Activated T-cell treated with anti-CD3 and anti-CD28 coated beads for 48 hours (primary cell): ENCODE results near the gene SSBP1.
"Not testable (repeated sequence)": the region's sequence is repeated elsewhere in the genome, so short reads cannot be mapped to it uniquely, and the experiment has no call there.

Experiments used
- DNase-seq: peaks from one replicate; pipeline ENCODE4 v3.0.0-alpha.2; 2020; ENCODE audit warnings: low read depth

SSBP1 gene

DNA sequence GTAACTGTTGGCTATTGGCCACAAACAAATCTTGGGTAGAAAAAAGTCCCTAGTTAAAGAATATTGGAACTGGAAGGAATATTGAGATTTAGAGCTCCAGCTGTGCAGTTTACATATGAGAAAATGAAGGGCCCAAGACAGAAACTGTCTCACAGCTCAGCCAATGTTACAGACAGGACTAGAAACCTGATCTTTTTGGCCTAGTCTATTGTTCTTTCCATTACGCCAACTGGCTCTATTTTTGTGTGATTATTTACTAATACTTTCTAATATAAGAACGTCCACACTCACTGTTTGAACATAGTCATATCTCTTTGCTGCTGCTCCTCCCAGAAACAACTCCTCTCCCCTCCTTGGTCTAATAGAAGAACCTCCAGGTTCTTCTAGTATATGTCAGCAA lies 28.8 kb upstream of the SSBP1 start:
- DNase-seq = no peak

DNA sequence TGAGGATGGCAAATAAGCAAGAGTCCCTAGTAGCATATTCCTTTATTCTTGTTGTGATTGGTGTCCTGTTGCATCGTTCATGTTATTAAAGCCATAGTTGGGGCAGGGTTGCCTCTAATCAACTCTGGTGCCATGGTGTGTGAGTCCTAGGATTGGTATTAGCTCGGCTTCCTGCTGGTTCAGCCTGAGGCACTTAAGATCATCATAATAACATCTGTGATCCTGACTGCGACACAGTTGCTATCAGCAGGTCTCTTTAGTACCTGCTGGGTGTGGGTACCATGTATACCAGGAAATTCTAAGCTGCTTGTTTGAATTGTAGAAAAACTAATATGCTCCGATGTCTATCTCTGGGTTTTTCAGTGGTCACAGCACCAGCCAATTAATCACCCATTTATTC lies 28.4 kb upstream of the SSBP1 start:
- no peak for DNase-seq

DNA sequence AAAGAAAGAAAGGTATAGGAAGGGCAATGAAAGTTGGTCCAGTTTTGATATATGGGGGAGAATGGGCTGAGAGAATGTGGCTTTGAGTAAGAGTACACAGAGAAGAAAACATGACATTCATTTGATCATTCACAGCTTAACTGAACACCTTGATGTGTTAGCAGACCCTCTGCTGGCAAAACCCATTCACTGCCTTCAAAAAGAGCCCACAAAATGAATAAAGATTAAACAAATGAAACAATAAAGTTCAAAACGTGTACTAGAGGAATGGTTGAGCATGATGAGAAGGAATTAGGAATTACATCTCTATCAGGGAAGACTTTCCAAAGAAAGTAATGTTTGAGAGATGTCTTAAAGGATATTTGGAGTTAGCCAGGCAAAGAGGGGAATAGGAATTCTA lies 27.9 kb upstream of the SSBP1 start:
- no peak for DNase-seq

DNA sequence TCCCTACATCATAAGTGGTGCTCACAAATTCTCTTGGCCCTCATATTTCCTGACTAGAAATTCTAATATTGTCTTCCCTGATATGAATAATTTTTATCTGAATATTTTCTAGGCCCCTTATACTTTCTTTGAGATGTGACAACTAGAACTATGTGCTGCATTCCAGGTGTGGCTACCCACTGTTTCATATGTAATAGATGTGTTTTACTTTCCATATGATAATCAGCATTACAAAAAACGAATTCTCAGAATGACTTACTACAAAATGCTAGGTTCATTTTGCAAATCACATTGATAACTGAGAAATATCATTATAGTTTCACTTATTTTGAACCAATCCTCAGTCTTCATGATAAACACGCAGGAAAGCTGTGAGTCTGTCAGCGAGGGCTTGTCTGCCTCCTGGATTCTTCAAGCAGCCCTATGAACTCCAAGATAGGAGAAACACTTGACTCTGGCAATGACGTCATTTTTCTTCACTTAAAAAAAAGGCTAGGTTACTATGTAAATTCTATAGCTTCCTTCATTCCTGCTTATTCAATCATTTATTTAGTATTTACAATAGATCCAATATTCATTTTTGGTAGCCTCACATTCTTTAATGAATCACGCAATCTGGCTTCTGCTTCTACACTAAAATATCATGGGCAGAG lies 25.4 kb upstream of the SSBP1 start:
- DNase-seq = no peak

DNA sequence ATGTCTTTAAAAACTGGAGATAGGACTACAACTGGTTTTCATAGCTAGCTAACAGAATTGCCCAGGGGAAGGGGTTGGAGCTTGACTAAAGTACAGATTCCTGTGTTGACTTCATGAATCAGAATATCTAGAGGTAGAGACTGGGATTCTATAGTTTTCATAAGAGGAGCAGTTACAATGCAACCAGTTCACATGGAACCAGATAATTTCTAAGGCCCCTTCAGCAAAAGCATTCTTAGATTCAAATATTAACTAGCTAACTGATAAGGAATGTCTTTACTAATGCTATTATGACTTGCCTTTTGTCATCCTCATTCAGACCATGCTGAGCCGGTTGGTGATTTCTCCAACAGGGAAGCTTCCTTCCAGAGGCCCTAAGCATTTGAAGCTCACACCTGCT lies 24.3 kb upstream of the SSBP1 start:
- DNase-seq = no peak

DNA sequence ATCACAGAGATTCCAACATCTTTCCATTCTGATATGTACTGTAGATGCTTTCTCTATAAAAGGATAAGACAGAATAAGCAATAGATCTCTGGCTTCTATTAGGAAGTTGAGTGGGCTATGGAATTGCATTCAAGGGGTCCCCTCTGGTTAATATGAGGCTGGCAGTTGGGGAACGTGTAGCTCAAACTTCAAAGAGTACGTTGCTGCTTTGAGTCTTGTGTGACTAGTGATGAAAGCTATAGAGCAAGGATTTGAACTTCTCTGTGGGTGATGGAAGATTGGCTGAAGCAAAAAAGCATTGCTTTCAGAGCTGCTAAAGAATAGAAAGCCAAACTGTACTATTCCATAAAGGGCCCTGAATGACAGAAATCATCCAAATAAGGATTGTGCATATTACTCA lies 23.6 kb upstream of the SSBP1 start:
- DNase-seq = no peak

DNA sequence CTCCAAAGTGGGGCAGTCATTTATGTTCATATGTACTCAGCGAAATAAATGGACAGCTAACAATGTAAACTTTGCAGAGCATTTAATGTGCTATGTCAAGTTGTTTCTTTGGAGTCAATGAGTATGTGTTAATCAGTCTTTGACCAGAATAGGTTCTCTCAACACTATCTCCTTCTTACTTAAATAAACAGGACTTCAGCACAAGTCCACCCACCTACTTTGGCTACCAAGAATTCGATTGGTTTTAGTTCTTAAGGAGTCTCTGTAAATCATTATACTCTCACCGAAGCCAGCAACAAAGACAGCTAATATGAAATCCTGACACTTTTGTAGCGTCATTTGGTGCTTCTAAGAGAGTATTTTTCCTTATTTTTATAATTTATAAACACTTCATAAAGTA lies 23.1 kb upstream of the SSBP1 start:
- DNase-seq = no peak

DNA sequence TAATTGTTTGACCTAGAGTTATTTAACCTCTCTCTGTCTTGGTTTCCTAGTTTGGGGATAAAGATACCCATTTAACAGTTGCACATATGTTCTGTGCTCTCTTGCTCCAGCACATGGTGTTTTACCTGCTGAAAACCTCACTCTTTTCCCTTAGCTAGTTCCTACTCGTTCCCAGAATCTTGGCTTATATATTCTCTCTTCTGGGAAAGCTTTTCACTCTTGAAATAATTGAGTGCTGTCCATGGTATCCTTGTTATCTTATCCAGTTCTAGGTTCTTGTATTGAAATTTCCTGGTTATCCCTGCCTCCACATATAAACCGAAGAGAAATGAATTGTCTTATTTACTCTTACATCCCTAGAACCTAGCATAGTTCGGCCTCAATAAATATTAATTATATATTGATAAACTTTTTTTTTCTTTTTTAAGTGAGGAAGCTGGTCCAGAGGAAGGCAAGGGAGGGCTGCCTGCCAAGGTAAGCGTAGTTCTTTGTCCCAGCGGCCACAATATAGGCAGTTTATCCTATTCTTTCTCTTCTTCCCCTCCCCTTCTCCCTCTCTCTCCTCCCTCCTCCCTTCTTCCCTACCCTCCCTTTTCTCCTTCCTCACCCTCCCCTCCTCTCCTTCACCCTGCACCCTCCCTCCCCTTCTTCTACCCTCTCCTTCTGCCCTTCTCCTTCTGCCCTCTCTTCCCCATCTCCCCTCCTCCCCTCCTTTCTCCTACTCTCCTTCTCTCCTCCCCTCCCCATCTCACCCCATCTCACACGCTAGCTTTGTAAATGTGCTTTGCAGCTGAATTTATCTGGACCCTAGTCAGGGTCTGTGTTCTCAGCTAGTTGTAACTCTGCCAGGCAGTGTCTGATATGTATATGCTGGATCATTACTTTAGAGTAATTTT lies 22.1 kb upstream of the SSBP1 start:
- DNase-seq = no peak

DNA sequence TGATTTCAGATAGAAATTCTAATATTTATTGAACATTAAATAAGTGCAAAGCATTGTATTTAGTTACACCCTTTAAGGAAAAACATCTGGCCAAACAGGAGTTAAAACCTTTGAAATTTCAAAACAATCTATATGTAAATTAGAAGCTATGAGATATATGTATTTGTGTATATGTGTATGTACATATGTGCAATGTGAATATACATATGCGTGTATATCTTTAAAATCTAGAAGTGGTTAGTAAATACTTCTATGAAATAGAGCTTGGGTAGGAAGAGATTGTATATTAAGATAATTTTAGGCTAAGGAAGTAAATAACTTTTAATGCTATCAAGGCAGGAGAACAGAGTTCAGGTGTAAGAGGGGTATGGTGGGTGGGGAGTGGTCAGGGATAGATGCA lies 20.7 kb upstream of the SSBP1 start:
- no peak for DNase-seq

DNA sequence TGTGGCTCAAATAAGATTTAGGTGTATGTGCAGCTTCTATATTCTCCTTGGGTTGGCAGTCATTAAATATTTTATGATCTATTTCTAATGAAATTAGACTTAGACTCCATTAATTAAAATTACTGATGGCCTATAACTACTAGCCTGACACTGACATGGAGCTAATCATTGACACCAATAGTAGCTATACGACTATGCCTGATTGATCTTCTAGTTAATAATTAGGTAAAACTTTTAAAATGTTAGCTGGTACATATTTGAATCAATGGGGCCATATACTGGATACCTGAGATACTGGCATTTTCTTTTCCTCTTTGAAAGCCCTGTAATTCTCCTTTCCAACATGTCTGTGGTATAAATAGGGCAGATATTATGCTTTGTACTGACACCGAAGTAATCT lies 15.6 kb upstream of the SSBP1 start:
- DNase-seq = no peak

DNA sequence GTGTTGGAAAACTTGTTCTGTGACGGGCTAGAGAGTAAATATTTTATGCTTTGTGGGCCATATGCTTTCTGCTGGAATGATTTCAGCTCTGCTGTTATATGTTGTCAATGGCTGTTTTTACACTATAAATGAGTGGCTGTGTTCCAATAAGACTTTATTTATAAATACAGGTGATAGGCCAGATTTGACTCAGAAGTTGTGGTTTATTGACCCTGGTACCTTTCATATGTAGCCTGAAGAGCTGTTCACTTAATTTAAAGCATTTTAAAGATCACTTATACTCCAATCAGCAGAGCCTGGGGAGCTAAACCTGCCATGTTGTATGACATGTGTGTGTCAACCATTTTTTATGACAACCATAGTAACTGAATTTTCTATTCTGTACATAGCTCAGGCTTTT lies 9.1 kb upstream of the SSBP1 start:
- DNase-seq = no peak

DNA sequence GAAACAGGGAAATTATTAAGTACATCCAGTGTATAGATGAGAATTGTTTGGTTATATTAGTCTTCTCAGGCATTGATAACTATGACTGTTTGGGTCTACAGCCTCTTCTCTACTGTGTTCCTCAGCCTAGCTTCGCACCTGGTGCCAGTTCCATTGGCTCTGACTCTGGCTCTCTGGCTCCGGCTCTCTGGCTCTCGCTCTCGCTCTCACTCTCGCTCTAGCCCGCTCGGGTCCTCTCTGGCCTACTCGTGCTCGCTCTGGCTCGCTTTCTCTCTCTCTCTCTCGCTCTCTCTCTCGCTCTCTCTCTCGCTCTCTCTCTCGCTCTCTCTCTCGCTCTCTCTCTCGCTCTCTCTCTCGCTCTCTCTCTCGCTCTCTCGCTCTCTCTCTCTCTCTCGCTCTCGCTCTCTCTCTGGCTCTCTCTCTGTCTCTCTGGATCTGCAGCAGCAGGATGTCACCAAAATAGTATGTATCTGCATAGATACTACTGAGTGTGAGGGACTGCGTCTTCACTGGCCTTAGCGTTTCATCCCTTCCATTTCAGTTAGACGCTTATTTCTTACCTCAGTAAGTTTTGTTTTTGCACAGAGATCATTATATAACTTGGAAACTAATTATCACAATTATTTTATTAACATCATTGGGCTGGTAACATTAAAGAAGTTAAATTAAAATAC lies 6.5 kb upstream of the SSBP1 start:
- DNase-seq = no peak

DNA sequence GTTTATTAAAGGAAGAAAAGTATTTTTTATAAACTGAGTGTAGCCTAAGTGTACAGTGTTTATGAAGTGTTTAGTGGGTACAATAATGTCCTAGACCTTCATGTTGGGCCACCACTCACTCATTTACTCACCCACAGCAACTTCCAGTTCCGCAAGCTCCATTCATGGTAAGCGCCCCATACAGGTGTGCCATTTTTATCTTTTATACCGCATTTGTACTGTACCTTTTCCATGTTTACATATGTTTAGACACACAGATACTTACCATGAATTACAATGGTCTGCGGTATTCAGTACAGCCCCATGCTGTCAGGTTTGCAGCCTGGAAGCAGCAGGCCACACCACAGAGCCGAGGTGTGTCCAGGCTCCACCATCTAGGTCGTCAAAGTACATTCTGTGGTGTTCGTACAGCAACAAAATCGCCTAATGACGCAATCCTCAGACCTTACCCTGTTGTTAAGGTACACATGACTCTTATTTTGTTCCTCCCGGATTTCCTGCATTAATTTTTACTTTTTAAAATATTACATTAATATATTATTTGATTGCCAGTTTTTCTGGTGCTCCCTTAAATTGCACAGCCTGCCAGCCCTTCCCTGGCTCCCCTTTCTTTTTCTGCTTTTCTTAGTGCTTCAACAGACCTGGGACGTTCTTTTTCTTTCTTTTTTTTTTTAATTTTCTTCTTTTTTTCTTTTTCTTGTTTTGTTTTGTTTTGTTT lies 881 bp upstream of the SSBP1 start:
- DNase-seq = no peak

DNA sequence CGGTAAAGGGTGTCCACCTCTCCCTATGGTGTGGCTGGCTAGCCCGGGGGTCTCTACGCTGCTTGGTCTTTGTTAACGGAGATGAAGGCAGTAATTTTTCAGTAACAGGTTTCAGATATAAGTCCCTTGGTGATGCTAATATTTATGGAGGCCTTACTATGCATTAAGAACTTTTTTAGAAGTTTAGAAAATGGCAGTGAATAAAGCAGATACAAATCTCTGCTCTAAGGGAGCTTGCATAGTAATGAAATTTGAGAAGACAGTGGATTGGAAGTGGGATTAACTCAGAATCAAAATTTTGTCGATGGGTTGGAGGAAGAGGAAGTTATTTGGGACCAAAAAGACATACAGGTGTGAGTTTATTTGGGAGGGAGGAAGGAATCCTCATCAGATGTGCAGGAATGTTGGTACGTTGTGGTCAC lies 445 bp downstream of the SSBP1 start:
- no peak for DNase-seq

DNA sequence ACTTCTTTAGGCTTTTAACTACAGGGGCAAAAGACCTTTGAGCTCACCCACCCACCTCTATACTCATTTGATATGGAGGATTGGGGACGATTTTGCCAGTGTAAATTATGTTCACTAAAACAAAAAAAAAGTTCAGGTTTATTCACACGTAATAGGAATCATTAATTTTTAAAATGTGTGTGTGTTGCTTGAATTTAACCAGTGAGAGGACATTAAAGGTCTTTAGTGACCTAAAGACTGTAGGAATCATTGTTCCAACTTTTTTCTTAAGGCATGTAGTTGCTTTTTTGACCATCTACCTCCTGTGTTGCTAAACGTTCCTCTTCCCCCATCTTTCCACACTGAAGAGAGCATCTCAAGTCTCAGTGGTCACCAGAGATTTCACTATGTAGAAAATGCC lies 1.1 kb downstream of the SSBP1 start:
- no peak for DNase-seq

DNA sequence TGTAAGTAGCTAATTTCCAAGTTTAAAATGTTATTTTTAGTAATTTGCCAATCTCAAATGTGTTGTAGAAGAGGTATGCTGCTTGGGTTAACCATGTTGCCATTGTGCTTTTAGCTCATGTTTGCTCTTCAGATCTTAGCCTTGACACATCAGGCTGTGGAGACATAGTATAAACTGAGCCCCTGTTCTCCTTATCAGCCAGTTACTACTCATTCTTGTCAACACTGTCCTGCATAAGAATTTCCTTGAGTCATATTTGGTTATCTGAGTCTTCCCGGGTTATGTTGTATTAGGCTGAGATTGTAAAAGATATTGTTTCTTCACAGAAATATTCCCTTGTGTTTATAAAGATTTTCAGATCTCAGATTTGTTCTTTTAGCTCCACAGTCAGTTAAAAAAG lies 4.1 kb downstream of the SSBP1 start:
- no peak for DNase-seq

DNA sequence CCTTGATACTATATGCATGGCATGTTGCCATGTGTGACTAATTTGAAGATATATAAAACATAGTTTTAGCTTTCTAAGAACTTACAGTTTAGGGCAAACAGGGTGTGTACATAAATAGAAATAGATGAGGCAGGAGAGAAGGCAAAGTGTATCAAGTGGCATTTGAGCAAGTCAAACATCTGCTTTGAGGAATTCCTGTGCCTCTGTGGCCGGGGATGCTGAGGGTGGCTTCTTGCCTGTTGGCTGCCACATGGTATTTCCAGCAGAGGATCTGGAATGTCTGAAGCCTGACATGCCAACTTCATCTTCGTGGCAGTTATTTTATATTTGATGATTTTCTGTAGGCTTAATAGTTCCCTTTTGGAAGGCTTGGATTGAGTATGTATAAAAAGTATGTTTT lies 6.0 kb downstream of the SSBP1 start:
- DNase-seq = no peak

DNA sequence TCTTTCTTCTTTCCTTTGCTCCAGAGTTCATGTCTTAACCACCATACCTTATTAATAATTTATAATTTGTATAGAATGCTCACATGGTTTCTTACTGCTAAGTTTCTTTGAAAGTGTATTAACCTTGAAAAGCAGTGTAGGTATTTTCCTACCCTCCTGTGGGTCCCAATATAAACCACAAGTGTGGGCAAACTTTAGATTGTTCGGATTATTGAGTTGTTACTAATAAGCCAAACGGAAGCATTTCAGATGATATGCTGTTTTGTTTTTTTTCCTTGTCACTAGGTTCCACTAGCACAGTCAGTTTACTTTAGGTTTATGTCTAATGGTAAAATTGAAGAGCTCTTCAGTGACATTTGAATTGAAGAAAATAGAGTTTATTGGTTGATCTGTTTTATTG lies 10.2 kb downstream of the SSBP1 start:
- DNase-seq = no peak

DNA sequence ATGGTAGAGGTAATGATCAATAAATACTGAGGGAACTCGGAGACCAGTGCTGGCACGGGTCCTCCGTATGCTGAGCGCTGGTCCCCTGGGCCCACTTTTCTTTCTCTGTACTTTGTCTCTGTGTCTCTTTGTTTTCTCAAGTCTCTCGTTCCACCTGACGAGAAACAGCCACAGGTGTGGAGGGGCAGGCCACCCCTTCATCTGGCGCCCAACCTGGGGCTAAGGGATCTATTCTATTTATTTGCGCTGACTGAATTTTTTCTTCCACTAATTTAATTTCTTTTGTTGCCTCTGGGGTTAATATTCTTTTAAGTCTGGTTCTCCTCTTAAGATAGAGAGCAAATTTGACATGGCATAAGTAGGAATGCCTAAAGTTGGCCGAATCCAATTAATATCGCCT lies 13.7 kb downstream of the SSBP1 start:
- DNase-seq = not testable (repeated sequence)

DNA sequence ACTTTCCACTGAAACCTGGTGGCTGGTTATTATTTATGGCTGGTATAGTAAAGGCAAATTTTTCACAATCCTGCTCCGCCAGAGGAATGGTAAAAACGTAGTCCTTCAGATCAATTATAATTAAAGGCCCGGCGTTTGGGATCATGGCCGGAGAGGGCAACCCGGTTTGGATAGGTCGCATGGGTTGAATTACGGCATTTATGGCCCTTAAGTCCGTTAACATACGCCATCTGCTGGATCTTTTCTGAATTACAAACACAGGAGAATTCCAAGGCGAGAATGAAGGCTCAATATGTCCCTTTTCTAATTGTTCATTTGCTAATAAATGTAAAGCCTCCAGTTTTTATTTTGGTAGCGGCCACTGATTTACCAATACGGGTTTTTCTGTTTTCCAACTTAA lies 14.5 kb downstream of the SSBP1 start:
- DNase-seq = no peak

DNA sequence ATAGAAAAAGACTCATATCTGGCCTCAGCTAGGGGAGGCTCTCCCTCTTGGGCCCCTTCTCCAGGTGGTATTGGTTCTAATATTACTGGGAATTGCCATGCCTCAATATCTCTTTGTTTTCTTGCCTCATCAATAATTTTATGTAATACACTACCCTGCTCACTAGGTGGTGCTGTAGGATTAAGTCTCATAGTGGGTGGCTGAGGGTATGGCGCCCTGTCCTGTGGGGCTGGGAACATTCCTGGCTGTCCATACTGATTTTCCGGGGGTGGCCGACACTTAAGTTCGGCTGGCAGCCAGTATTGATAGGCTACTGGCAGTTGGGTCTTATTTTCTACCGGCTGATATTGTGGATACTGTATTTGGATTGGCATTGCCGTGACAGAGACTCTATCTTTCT lies 16.8 kb downstream of the SSBP1 start:
- no peak for DNase-seq

DNA sequence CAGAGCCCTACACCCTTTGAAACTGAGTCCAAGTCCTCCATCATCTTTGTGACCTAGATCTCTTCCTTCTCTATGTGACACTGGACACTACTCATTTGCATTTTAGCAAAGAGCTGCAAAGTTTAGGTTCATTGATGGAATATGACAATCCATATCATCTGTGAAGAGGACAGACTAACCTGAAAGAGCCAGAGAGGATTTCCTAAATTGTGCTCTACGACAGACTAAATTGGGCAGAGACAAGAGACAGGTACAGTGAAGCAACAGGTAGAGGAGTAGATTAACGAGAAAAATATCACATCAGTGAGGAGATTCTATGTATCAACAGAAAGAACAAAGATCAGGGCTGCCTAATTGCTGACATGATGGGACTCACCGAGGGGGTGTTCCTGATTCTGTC lies 25.6 kb downstream of the SSBP1 start, which contains the start of gene TAS2R3:
TAS2R3 (plus strand) TSS at position 301 of the 400 bp plus-strand sequence; CDS start at position 363, 62 bp downstream.
- no peak for DNase-seq
